HG03520 (cell line): ENCODE measurements around the gene DMRTA2.

Source experiments
- ATAC-seq: cut with Tn5 transposase; IDR thresholded peaks from one replicate; pipeline ENCODE4 v1.9.1; 2021; ENCODE audit warnings: mild to moderate bottlenecking, moderate library complexity; ENCODE audit not compliant: unreplicated experiment

The DMRTA2 gene

DNA sequence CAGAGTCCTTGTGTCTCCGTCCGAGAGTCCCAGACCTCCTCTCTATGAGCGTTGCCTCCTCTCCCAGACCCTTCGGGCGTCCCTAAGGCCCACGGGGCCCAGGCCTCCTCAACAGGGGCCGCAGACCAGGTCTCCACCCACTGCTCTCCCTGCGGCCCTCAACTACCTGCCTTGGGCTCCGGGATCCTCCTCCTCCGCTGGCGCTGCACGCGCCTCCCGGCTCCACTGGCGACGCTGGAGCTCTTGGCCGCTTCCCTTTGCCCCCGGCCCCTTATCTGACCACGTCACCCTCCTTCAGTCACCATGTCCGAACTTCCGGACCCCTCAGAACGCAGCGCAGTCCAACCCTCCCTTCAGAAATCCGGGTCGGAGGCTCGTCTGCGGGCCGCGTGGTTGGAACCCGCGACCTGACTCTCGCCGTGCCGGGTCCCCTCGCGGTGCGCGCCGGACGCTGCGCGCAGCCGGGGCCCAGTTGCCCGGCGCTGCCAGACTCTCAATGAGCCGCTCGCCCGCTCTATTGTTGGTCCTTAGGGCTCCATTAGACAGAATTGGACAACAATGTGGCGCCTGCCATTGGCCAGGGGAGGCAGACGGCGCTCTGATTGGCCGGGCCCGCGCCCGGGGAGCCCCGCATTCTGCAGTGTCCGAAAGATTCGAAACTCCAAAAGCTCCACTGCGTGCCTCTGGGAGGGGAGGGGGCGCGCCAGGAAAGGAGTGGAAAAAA is at the start of gene DMRTA2:
Gene DMRTA2, minus strand, starts transcription at position 498 of the 724 bp plus-strand sequence. CDS start 1,907 bp downstream, outside the sequence.
- ATAC-seq, result no peak

DNA sequence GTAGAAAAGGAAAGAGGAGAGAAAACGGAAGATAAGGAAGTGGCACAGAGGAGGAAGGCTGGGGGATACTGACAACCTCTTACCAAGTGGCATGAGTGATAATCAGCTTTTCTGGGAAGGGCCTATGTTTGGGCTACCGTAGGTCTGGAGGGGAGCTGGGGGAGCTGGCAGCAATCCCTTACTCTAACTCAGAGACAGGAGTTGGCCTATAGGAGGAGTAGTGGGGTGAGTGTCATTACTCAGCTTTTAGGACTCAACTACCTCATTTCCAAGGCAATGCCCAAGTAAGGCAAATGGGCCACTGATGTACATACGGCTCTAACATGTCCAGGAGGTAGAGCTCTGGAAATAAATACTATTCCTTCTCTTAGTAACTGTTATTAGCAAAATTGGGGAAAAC is 48.7 kb upstream of the DMRTA2 start:
- ATAC-seq, result no peak

DNA sequence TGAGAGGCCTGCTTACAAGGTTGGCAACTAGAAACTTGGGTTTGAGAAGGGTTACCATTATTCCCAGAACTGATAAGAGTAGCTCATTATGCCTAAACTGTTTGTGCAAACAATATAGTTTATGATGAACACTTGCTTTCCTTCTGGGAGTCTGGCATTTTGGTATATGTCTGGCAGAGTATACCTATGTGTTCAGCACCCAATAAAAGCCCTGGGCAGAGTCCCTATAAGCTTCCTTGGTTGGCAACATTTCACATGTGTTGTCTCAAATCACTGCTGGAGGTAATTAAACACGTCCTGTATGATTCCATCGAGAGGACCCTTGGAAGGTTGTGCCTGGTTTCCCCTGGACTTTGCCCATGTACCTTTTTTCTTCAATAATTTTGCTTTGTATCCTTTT is 39.7 kb upstream of the DMRTA2 start:
- no peak for ATAC-seq

DNA sequence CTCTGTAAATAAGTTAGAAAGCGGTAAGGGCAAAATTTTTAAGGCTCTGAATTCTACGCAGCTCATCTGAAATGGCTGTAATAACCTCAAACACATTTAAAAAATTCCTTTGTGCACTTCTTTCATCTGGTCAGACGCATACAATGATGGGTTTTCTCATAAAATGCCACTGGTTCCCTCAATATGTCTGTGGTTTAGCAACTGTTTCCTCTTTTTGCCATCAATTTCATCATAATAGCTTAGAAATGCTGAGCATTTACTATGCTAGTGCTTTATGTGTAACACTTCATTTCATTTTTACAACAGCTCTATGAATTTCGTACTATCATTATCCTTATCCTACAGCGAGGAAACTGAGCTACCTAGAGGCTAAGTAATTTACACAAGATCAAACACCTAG is 35.3 kb upstream of the DMRTA2 start:
- ATAC-seq, result no peak

DNA sequence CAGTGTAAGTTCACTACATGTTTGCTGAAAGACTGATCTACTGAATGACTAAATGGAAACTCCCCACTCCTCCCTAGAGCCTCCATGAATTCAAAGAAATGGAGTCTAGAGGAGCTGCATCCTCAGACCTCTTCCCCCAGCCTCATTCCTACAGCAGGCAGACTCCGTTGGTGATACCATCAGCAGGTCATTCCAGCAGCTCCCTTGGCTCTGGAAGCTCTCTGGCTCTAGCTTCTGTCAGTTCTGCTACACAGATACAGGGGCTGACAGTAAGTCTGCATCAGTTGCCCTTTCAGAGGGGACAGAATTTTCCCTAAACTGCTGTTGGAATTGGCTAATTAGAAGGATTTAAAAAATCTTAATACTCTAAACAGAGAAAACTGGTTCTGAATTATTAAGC is 31.7 kb upstream of the DMRTA2 start:
- ATAC-seq, result no peak

DNA sequence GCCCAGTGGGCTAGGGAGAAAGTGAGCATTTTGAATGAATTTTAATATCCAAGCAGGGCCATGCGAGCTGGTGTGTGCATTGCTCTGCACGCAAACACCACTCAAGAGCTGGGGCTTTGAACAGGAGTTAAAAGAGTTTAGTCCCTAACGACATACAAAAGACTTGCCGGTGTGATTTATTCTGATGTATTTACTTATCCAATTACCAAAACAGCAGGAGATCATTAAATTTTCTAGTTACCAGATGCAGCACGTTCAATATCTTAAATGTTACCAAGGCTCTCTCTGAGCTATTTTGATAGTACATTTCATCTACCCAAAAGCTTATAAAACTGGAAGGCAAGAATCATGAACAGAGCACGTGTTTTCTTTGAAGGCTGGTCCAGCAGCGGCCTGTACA is 30.0 kb upstream of the DMRTA2 start:
- ATAC-seq, result no peak

DNA sequence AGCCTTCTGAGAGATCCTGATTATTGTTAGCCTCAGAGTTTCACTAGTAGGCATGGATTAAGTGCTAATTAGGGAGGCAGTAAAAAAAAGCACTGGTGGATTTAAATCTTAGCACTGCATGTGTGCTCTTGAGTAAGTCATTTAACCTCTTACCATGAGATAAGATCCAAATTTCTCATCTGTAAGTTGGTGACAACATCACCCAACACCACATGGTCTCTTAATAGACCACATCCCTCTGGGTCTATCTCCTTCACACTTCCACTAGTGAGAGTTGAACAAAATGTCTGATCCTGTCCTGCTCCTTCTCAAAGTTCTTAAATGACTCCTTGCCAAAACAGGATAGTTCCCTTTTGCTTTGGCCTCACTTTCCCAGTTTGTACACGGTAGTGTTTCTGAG is 29.5 kb upstream of the DMRTA2 start:
- ATAC-seq, result no peak

DNA sequence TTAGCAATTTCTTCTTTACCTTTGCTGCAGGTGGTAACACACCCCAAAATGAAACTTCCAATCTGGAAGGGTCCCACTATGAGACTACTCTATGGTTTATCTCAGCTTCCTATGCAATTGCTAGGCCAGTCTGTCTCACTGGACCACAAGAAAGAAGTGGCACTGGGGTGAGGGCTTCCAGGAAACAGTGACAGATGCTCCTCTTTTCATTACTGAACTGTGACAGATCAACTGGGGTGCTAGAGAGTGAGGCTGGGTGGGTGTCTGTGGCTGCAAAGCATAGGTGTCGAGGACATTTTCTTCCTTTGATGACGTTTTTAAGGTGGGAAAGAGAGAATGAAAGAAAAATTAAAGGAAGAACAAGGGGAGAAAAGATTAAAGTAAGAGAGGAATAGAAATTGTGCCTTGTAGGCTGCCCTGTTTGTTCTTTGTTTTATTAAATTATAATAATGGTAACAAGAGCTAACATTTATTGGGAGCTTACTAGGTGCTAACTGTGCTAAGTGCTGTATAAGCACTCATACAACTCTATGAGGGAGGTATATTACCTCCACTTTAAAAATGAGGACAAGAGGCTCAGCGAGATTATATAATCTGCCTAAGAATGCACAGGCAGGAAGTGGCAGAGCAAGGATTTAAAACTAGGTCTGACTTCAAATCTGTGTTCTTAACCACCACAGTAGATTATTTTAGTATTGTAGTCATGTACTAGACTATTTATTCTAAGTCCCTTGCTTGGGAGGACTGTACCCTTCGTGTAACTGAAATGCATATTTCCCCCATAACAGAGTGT is 27.8 kb upstream of the DMRTA2 start:
- no peak for ATAC-seq

DNA sequence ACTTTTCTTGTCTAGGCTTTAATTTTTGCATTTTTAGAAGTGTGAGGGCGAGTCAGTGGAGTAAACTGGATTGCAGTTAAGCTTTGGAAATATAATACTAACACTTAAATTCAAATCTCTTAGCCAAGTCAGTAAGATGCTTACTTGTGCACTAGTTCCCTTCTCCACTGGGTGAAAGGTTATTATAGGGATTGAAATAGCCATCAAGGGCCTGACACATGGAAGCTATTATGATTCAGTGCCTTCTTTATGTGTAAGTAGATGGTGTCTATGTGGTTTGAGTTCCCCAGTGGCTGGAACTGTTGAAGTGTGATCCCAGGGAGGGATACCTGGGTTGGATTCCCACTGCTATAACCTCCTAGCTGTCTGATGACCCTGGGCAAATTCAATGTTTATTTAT is 24.7 kb upstream of the DMRTA2 start:
- no peak for ATAC-seq

DNA sequence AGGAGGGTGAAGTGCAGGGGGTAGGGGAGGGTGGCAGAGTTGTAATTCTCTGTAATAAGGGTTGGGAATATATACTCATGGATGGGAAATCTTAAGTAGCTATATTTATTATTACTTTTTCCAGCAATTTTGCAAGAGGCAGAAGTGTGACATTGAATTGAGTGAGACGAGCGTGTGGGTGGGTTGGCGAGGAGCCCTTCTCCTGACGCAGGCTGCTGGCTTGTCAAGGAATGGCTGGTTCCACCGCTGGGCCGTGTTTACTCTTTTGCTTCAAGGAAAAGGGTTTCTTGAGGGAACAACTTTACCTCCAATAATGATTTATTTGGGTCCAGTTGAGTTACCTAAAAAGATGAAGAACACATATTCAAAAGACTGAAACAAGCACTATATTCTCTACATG is 17.9 kb upstream of the DMRTA2 start:
- ATAC-seq, result no peak

DNA sequence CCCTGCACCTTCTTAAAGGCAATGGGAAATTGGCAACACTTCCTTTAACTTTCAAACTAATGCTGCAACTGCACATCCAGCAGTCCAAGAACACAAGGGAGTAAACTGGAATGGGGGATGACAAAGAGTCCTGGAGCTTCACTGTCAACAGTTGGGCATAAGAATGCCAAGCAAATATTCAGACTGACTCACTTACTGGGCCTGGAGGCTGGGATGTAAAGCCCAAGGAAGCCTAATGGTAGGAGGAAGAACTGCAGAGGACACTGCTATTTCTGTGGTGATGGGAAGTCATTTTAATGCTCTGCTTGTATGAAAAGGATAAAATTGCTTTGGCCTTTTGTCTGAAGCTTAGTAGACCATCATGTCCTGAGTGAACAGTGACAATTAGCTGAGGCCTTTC is 15.7 kb upstream of the DMRTA2 start:
- ATAC-seq, result no peak

DNA sequence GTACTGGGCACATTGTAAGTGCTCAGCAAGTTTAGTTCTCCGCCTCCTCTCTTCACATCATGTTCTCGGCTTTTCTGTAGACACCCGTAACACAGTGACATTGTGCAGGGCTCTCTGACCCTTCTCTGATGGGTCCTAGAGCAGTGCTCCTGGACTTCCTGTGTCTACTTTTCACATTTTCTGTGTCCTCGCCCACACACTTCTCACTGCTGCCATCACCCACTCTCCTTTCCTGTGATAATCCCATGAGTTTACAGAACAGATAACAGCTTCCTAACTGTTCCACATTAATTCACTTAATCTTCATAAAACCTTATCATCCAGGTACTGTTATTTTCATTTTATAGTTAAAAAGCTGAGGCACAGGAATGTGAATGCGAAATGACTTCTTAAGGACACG is 13.2 kb upstream of the DMRTA2 start:
- no peak for ATAC-seq

DNA sequence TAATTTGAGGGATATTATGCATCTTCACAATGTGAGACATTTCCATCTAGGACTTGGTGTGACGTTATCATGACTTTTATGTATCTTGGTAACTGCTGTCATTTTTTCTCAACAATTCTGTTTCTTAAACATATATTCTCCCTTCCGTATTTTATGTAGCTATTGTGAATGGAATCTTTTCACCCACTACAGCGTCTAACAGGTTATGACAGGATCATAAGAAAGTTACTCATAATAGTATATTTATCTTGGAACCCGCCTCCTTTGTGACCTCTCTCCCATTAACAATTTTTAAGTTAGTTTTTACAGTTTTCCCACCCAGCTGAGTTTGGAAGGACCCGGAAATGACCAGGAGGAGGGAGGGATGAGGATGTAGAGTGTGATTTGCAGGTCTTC is 6.8 kb upstream of the DMRTA2 start:
- no peak for ATAC-seq

DNA sequence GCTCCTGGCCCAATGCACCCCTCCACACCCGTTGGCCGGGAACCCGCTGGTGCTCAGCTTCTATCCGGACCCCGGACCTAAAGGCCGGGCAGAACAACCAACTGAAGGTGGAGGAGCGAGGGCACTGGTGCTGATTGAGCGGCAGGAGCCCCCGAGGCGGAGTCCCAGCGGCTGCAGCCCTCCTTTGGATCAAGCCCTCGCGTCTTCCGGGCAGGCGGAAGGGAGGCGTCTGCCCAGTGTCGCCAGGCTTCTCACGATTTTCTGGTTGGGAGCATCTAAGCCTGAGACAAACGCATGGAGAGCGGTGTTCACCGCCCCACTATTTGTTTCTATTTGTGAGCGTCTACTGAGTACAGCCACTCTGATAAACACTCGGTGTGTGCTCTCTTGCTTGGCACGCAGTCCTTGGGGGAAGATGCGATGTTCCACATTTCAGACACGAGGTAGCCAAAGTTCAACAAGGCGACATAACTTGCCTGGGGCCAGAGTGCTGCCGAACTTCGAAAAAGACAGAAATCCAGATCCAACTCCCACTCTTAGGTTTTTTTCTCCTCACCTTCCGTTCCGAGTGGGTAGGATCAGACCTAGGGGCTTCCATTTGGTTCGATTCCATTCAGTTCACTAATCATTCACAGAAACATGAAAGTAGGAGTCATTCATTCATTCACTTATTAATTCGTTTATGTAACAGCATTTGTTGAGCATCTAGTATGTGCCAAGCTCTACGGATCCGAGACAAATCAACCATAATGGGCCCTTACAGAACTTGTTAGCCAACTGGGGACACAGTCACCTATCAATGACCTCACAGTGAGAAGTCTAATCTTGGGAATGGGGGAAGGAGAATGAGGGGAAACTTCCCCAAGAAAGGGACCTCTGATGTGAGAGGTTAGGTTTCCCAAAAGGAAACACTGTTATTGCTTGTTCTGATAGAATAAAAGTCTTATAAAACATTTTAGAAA is 4.9 kb upstream of the DMRTA2 start:
- ATAC-seq, result no peak

DNA sequence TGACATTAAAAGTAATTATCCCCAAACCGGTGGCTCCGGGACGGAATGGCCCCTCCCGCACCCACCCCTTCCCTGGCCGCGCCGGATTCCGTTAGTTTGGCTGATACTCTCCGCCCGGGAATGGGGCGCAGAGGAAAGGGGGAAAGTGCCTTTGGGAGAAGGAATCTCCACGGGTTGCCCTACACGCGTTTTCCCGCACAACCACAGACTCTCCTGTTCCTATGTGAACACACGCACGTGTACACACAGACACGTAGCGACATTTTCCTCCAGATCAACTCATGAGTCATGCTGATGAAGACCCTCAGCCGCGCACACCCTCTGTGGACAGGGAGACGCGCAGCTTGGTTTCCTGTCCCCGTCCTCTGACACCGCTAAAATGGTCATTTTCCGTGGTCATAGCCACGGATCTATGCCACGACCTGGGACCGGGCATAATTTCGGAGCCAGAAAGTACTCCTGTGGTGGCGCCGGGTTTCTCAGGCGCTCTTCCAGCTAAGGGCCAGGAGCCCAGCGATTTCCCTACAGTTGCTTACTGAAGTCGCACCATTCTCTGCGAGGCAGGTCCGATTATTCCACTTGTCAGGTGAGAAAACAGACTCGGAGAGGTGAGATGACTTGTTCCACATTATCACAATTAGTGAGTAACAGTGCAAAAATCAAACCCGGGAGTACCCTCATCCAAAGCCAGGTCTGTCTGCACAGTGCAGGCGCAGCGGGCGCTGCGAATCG is 4.0 kb upstream of the DMRTA2 start:
- ATAC-seq, result no peak

DNA sequence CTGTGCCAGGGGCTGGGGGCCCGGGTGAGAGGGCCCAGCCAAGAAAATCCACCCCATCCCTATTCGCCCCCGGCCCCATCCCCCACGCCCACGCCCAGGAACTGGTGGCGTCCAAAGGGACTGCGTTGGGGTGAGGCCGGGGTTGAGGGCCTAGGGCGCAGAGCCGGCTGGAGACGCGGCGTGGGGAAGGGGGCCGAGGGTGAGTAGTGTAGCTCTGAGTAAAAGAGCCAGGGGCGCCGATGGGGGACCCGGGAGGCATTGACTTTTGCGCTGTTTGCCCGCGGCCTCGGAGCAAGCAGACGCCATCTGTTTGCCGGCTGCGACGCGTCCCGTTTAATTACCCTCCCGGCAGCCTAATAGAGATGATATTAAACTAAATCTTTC is 3.5 kb upstream of the DMRTA2 start:
- ATAC-seq, result no peak

DNA sequence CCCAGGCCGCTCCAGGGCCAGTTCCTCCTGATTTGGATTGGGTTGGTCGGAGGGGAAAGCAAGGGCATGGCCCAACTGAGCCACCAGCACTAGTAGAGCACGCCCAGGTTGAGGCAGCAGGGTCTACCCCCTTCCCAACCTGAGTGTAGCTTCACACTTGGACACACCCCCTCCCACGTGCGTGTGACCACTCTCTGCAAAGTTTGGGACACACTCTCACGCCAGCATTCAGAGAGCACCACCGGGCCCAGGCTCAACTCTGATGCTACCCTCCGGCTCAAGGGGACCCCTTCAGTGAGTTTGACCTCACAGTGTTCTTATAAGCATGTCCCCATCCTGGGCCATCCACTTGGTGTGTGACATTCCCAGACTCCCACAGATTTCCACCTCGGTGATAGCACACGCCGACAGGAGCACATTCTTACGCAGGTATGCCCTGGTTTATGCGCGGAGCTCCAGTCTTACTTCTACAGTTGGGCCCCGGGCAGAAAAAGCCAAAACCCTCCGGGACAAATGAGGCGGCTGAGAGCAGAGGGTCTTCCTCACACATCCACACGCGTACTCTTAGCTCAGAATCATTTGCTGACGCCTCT is 3.0 kb upstream of the DMRTA2 start:
- no peak for ATAC-seq

DNA sequence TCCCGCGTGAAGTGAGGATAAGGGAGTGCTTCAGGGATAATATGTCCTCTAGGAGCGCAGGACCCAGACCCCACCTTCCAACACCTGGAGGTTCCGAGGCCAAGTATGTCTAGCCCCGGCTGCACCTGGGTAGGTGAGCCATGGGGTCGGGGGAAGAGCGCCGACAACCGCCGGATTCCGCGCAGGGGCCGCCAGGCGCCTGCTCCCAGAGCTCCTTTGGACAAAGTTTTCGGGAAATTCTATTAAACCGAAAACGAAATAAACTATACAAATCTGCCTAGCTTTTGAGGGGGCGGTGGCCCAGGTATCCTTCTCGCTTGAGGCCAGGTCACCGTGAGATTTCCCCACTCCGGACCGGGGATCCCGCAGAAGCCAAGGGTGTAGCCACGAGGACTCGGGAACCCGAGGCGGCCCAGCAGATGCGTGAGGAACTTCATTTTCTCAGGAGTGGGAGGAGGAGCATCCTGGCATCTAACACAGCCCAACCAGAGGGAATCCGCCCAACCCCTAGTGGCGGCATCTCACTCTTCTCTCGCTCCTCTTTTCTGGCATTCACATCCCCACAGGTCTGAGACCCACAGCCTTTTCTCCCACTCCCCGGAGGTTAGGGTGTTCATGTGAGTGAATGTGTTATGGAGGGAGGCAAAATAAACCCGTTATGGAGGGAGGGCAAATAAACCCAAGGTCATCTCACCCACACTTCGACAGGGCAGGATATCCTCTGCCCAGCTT is 2.3 kb upstream of the DMRTA2 start:
- ATAC-seq, result no peak

DNA sequence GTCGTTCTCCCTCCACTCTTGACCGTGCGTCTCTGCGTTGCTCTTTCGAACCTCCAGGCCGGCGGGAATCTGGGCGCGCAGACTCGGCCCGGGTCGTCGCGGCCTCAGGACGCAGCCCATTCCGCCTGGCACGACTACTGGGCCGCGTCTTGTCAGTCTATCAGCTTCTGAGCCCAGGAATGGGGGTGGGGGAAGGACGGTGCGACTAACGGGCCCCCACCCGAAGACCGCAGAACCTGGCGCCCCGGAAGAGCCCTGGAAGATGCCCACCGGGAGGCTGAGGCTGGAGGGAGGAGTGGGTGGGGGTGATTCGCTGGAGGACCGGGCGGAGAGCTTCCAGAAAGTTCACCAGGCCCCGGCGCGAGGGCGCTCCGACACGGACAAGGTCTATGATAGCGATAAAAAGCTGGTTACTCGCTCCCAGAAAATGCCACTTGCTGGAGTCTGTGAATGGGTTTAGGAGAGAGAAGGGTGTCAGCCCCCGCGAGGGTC is 1.7 kb upstream of the DMRTA2 start:
- no peak for ATAC-seq
